ENCODE measurements around the gene MAMDC2.

GRCh38 chr9:70205366-70206020, 161.8 kb downstream of the MAMDC2 start:
- TF ChIP-seq POLR2A (IDR thresholded peaks at IDR 0.05; ENCODE audit: low read depth, low read length): no peak
- TF ChIP-seq TAF1 (IDR thresholded peaks at IDR 0.05; ENCODE audit: borderline replicate concordance, low read depth, low read length): no peak
- TF ChIP-seq POLR2AphosphoS5 (IDR thresholded peaks at IDR 0.05; ENCODE audit: low read depth, low read length): no peak

Measured in GM12892 (cell line).